Measurements from ENCODE around the gene NOL8.

The NOL8 gene

GRCh38 chr9:92308893-92309292, 16.3 kb downstream of the NOL8 start:
- DNase-seq: no peak
- TF ChIP-seq EZH2phosphoT487 (IDR thresholded peaks at IDR 0.05; ENCODE audit: low read length) (no peak), CTCF (IDR thresholded peaks at IDR 0.05; ENCODE audit: low read length) (no peak), EZH2 (optimal IDR thresholded peaks at IDR 0.05; ENCODE audit: low read depth, low read length) (no peak)
- Histone ChIP-seq H3K27ac (ENCODE audit: low read length) (peak overlapping the region; percentile 5; the same call in 1 of the 2 replicates), H3K79me2 (ENCODE audit: low read length) (peaks cover 52% of the 10 kb centered on the region), H2AFZ (ENCODE audit: low read length) (no peak overlapping the region), H4K20me1 (ENCODE audit: insufficient read depth, low read length) (no peaks in the 10 kb centered on the region), H3K27me3 (replicated peaks; ENCODE audit: insufficient read depth, low read length) (no peaks in the 10 kb centered on the region), H3K4me1 (ENCODE audit: low read length) (peaks cover 45% of the 10 kb centered on the region), H3K9ac (ENCODE audit: low read length) (no peak overlapping the region), H3K36me3 (replicated peaks; ENCODE audit: insufficient read depth, low read length) (peaks cover 15% of the 10 kb centered on the region), H3K4me3 (ENCODE audit: low read length) (no peak overlapping the region), H3K9me2 (replicated peaks; ENCODE audit: insufficient read depth, low read length) (no peaks in the 10 kb centered on the region), H3K9me3 (replicated peaks; ENCODE audit: insufficient read depth, low read length) (no peaks in the 10 kb centered on the region), H3K4me2 (ENCODE audit: low read depth, low read length) (no peak overlapping the region; the same call in 1 of the 2 replicates), H3F3A (ENCODE audit: insufficient read depth, low read length) (peaks cover 4% of the 10 kb centered on the region; the same call in 1 of the 2 replicates)

- no peak overlapping the region for H3K27ac ChIP-seq (ENCODE audit: low read length)
- no peaks in the 10 kb centered on the region for H3K9me2 ChIP-seq (replicated peaks; ENCODE audit: insufficient read depth, low read length)
- H3F3A ChIP-seq (ENCODE audit: insufficient read depth, low read length): peaks cover 27% of the 10 kb centered on the region
- no peaks in the 10 kb centered on the region for H4K20me1 ChIP-seq (ENCODE audit: insufficient read depth, low read length)
- DNase-seq: no peak
- H3K36me3 ChIP-seq (replicated peaks; ENCODE audit: insufficient read depth, low read length): peaks cover 38% of the 10 kb centered on the region; the same call in 1 of the 2 replicates
- peaks cover 16% of the 10 kb centered on the region for H3K4me1 ChIP-seq (ENCODE audit: low read length)
- no peak overlapping the region for H2AFZ ChIP-seq (ENCODE audit: low read length)
- TF ChIP-seq EZH2 (optimal IDR thresholded peaks at IDR 0.05; ENCODE audit: low read depth, low read length) (no peak), CTCF (IDR thresholded peaks at IDR 0.05; ENCODE audit: low read length) (no peak), EZH2phosphoT487 (IDR thresholded peaks at IDR 0.05; ENCODE audit: low read length) (no peak)
- no peaks in the 10 kb centered on the region for H3K27me3 ChIP-seq (replicated peaks; ENCODE audit: insufficient read depth, low read length)
- H3K4me2 ChIP-seq (ENCODE audit: low read depth, low read length): no peak overlapping the region
- H3K4me3 ChIP-seq (ENCODE audit: low read length): no peak overlapping the region
- H3K79me2 ChIP-seq (ENCODE audit: low read length): peaks cover 23% of the 10 kb centered on the region
- no peaks in the 10 kb centered on the region for H3K9me3 ChIP-seq (replicated peaks; ENCODE audit: insufficient read depth, low read length)
- H3K9ac ChIP-seq (ENCODE audit: low read length): no peak overlapping the region
Observed at GRCh38 chr9:92300936-92301335, 24.2 kb downstream of the NOL8 start.

- Histone ChIP-seq H2AFZ (ENCODE audit: low read length) (no peak overlapping the region), H4K20me1 (ENCODE audit: insufficient read depth, low read length) (no peaks in the 10 kb centered on the region), H3K4me3 (ENCODE audit: low read length) (no peak overlapping the region), H3K9ac (ENCODE audit: low read length) (no peak overlapping the region), H3K27ac (ENCODE audit: low read length) (no peak overlapping the region), H3K9me2 (replicated peaks; ENCODE audit: insufficient read depth, low read length) (no peaks in the 10 kb centered on the region), H3K27me3 (replicated peaks; ENCODE audit: insufficient read depth, low read length) (no peaks in the 10 kb centered on the region), H3K9me3 (replicated peaks; ENCODE audit: insufficient read depth, low read length) (no peaks in the 10 kb centered on the region), H3K36me3 (replicated peaks; ENCODE audit: insufficient read depth, low read length) (peaks cover 34% of the 10 kb centered on the region; the same call in 1 of the 2 replicates), H3K79me2 (ENCODE audit: low read length) (peaks cover 39% of the 10 kb centered on the region), H3K4me2 (ENCODE audit: low read depth, low read length) (no peak overlapping the region), H3F3A (ENCODE audit: insufficient read depth, low read length) (peaks cover 36% of the 10 kb centered on the region), H3K4me1 (ENCODE audit: low read length) (peaks cover 22% of the 10 kb centered on the region)
- DNase-seq: no peak
- no peak for TF ChIP-seq EZH2phosphoT487 (IDR thresholded peaks at IDR 0.05; ENCODE audit: low read length)
- TF ChIP-seq CTCF (IDR thresholded peaks at IDR 0.05; ENCODE audit: low read length): no peak
- TF ChIP-seq EZH2 (optimal IDR thresholded peaks at IDR 0.05; ENCODE audit: low read depth, low read length): no peak
Observed at GRCh38 chr9:92299116-92299515, 26.0 kb downstream of the NOL8 start.
